GM12878 (cell line): Measurements from ENCODE around the gene TOLLIP. TPM values are rescaled to one million over a fixed set of nuclear protein-coding genes. Genes with fewer than 3 reads are reported as not detected.

Source experiments
- ATAC-seq: fragments of 200-7000 bp; cut with Tn5 transposase; 3 replicates; pipeline ENCODE4 v1.9.1; 2020; ENCODE audit warnings: mild to moderate bottlenecking, moderate library complexity
- BruUV-seq: library from RNA; stranded (reverse); fragments of 400-500 nt; replicated peaks from 2 replicates; lab custom pipeline; 2021; lab: Mats Ljungman, UMichigan
- CTCF ChIA-PET: fragments of 300-600 bp; sonication (Branson Sonifier 250); formaldehyde crosslinking; extraction: SDS; loops from one replicate; lab custom pipeline; 2021; ENCODE audit warnings: inconsistent platforms; lab: Yijun Ruan, JAX
- POLR2A ChIA-PET: fragments of 350-600 bp; formaldehyde crosslinking; extraction: SDS; loops from one replicate; lab custom pipeline; 2021; ENCODE audit warnings: inconsistent platforms; lab: Charles Lee
- RAD21 ChIA-PET: fragments of 300-600 bp; sonication (Branson Sonifier 250); formaldehyde crosslinking; loops from one replicate; lab custom pipeline; 2023; ENCODE audit warnings: antibody characterized with exemption; ENCODE audit not compliant: unreplicated experiment; lab: Charles Lee
- SMC1A ChIA-PET: fragments of 300-600 bp; sonication (Branson Sonifier 250); formaldehyde crosslinking; loops from one replicate; lab custom pipeline; 2023; ENCODE audit not compliant: unreplicated experiment, uncharacterized antibody; lab: Charles Lee
- DNase-seq: peaks from one replicate; pipeline ENCODE4 v3.0.0-alpha.2; 2011; ENCODE audit warnings: low read depth, low spot score
- FAIRE-seq: peaks from 3 replicates; lab custom pipeline; 2011; peaks lifted over from hg19 to GRCh38; lab: Jason Lieb, UNC
- H2AFZ ChIP-seq: 2 replicates; pipeline ENCODE4 v1.6.0; 2011; ENCODE audit warnings: low read depth, low read length, control low read depth; ENCODE audit not compliant: control insufficient read depth
- H3K27ac ChIP-seq: 2 replicates; pipeline ENCODE4 v1.5.1; 2011; ENCODE audit warnings: control low read depth; ENCODE audit not compliant: control insufficient read depth, insufficient read depth
- H3K27me3 ChIP-seq, 2 experiments: replicated peaks in 1 of 2; 2 replicates each; pipeline versions ENCODE4 v1.6.0 to v1.6.1; 2011; ENCODE audit warnings: low read length in 1 of 2; ENCODE audit not compliant: control insufficient read depth in 2 of 2, insufficient read depth in 2 of 2
- H3K36me3 ChIP-seq, 2 experiments: 2 replicates each; pipeline ENCODE4 v1.5.1; 2011; ENCODE audit warnings: low read length in 1 of 2; ENCODE audit not compliant: control insufficient read depth in 2 of 2, insufficient read depth in 2 of 2
- H3K4me1 ChIP-seq: 2 replicates; pipeline ENCODE4 v1.6.1; 2011; ENCODE audit warnings: mild to moderate bottlenecking, low read length, moderate library complexity, mixed read lengths; ENCODE audit not compliant: control insufficient read depth, insufficient read depth
- H3K4me2 ChIP-seq: 2 replicates; pipeline ENCODE4 v1.6.0; 2011; ENCODE audit warnings: control low read depth; ENCODE audit not compliant: control insufficient read depth, insufficient read depth
- H3K4me3 ChIP-seq: fragments of 200-600 bp; sonication (generic); 2 replicates; pipeline ENCODE4 v1.5.1; 2016
- H3K79me2 ChIP-seq: 2 replicates; pipeline ENCODE4 v1.6.0; 2011; ENCODE audit warnings: low read length; ENCODE audit not compliant: control insufficient read depth, insufficient read depth
- H3K9ac ChIP-seq: 2 replicates; pipeline ENCODE4 v1.8.0; 2011; ENCODE audit warnings: low read length, control low read depth, mixed read lengths; ENCODE audit not compliant: control insufficient read depth, insufficient read depth
- H3K9me3 ChIP-seq: replicated peaks from 3 replicates; pipeline ENCODE4 v1.5.1; 2011; ENCODE audit warnings: mild to moderate bottlenecking, low read length; ENCODE audit not compliant: control insufficient read depth, insufficient read depth
- H4K20me1 ChIP-seq: 2 replicates; pipeline ENCODE4 v1.6.0; 2011; ENCODE audit not compliant: control insufficient read depth, insufficient read depth
- CEBPB ChIP-seq, 2 experiments: fragments of 150-350 bp in 1 of 2; IDR thresholded peaks; 2 replicates each; pipeline ENCODE4 v1.6.1; 2012 to 2014; ENCODE audit warnings: low read depth in 2 of 2, low read length in 2 of 2, borderline replicate concordance in 1 of 2, inconsistent platforms in 1 of 2
- ELK1 ChIP-seq: IDR thresholded peaks from 2 replicates; pipeline ENCODE4 v1.6.1; 2012; ENCODE audit warnings: low read depth, low read length, improper control_type of control experiment
- MEF2B ChIP-seq: fragments of 450-650 bp; IDR thresholded peaks from 2 replicates; pipeline ENCODE4 v1.6.1; 2018; ENCODE audit warnings: mild to moderate bottlenecking, moderate library complexity; ENCODE audit not compliant: partially characterized antibody, poor library complexity, severe bottlenecking
- NFXL1 ChIP-seq: fragments of 450-650 bp; IDR thresholded peaks from 2 replicates; pipeline ENCODE4 v1.6.1; 2017; ENCODE audit warnings: antibody characterized with exemption, mild to moderate bottlenecking, borderline replicate concordance
- PAX5 ChIP-seq: IDR thresholded peaks from 2 replicates; pipeline ENCODE4 v1.6.1; 2011; ENCODE audit warnings: low read depth, low read length, borderline replicate concordance
- PBX3 ChIP-seq: IDR thresholded peaks from 2 replicates; pipeline ENCODE4 v1.6.1; 2011; ENCODE audit warnings: mild to moderate bottlenecking, low read depth, low read length, moderate library complexity; ENCODE audit not compliant: insufficient replicate concordance
- RB1 ChIP-seq: fragments of 450-650 bp; formaldehyde crosslinking; IDR thresholded peaks from 2 replicates; pipeline ENCODE4 v1.6.1; 2017; ENCODE audit warnings: mild to moderate bottlenecking, borderline replicate concordance
- REST ChIP-seq: IDR thresholded peaks from 2 replicates; pipeline ENCODE4 v1.6.1; 2012; ENCODE audit warnings: mild to moderate bottlenecking, low read depth, low read length
- TCF3 ChIP-seq: IDR thresholded peaks from 2 replicates; pipeline ENCODE4 v1.6.1; 2012; ENCODE audit warnings: low read depth, mild to moderate bottlenecking, low read length, borderline replicate concordance; ENCODE audit not compliant: insufficient read depth
- ZBED1 ChIP-seq: IDR thresholded peaks from 2 replicates; pipeline ENCODE4 v1.6.1; 2016; ENCODE audit warnings: borderline replicate concordance
- WGBS: methylation state at CpG from one replicate; pipeline ENCODE4 v1.1.6; 2016; ENCODE audit warnings: low lambda C conversion rate; ENCODE audit not compliant: insufficient replicate concordance, insufficient coverage; ENCODE audit errors: missing lambda C conversion rate; 5-methylcytosine and 5-hydroxymethylcytosine counted together
- in situ Hi-C: fragments of 300-500 bp; cut with MboI; formaldehyde crosslinking; loops from 9 replicates; pipeline ENCODE4 v1.14.3; 2018; ENCODE audit warnings: mixed read lengths
- intact Hi-C: fragments of 100-400 bp; cut with micrococcal nuclease; formaldehyde crosslinking; loops from one replicate; pipeline ENCODE4 v1.14.2; 2022; ENCODE audit not compliant: unreplicated experiment
- polyA plus RNA-seq, 11 experiments: library from polyadenylated mRNA; depleted of rRNA in 4 of 11; unstranded in 6 of 11; stranded (reverse) in 5 of 11; fragments of >200 nt; fragmentation: Nextera tagmentation in 4 of 11; fragmentation: Illumina TruSeq in 1 of 11; extraction: Ambion mirVana in 4 of 11; extraction: Trizol in 1 of 11; gene quantifications; 1 replicate in 1 of 11; 2 replicates in 10 of 11; pipeline versions ENCODE4 v1.2.1 to v1.2.3, GENCODE V29; 2011 to 2016; ENCODE audit warnings: inconsistent platforms in 2 of 11, missing spikeins in 2 of 11, low read depth in 1 of 11
- total RNA-seq, 4 experiments: library from RNA; depleted of rRNA in 3 of 4; stranded (reverse); fragments of >200 nt in 3 of 4; fragmentation: Illumina TruSeq in 1 of 4; extraction: Trizol in 1 of 4; gene quantifications; 2 replicates each; pipeline versions ENCODE4 v1.2.1 to v1.2.3, GENCODE V29; 2013 to 2021
- TF ChIP-seq, protein P1 (sequence below): fragments of 150-350 bp; IDR thresholded peaks from 2 replicates; pipeline ENCODE4 v1.6.1; 2016; ENCODE audit warnings: low read depth, low read length

The TOLLIP gene
- total and polyA plus RNA-seq, 10 of the 15 experiments (the other 5 are each of a cell fraction or from before 2014, with no cell fraction given) = 0.47 to 39.5 (median 21.6) TPM

DNA sequence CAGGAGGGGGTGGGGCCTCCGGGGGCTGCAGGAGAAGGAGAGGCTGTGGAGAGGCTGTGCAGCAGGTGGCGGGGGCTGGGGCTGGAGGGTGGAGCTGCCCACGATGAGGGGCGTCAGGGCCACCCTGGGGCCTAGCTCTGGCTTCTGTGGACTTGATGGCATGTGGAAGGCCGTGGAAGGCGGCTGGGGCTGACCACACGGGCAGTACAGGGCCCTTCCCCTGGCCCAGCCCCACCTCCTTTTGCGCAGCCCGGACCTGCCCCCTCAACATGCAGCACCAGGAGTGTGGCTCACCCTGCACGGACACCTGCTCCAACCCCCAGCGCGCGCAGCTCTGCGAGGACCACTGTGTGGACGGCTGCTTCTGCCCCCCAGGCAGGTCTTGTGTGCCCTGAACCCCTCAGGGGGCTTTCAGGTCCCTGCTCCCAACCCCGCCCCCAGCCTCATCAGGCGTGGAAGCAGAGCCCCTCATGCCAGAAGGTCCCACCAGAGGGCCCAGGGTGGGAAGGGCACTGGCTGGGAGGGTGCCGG is 80.4 kb downstream of the TOLLIP start:
- in situ Hi-C loops = no loop called here
- Histone ChIP-seq H3K9me3 (no peaks in the 10 kb centered on the region), H3K27me3 (no peaks in the 10 kb centered on the region), H2AFZ (no peak overlapping the region), H3K4me3 (no peak overlapping the region), H3K4me2 (no peak overlapping the region), H3K79me2 (no peaks in the 10 kb centered on the region), H3K9ac (no peak overlapping the region), H3K27ac (no peak overlapping the region), H3K4me1 (no peaks in the 10 kb centered on the region), H3K36me3 (no peaks in the 10 kb centered on the region), H4K20me1 (no peaks in the 10 kb centered on the region)
- 60% methylated on average over 16 of the region's 18 CpGs for WGBS
- ATAC-seq (no peak), DNase-seq (no peak), FAIRE-seq (no peak)
- TF ChIP-seq PAX5 (no peak), ZBED1 (no peak), TCF3 (no peak), MEF2B (no peak), CEBPB (IDR thresholded peaks at IDR 0.05; ENCODE audit: borderline replicate concordance in 1 of 2, low read depth in 2 of 2, low read length in 2 of 2) (no peak), RB1 (no peak), NFXL1 (no peak), PBX3 (no peak), REST (no peak), ELK1 (no peak)
- TF ChIP-seq, protein P1, sequence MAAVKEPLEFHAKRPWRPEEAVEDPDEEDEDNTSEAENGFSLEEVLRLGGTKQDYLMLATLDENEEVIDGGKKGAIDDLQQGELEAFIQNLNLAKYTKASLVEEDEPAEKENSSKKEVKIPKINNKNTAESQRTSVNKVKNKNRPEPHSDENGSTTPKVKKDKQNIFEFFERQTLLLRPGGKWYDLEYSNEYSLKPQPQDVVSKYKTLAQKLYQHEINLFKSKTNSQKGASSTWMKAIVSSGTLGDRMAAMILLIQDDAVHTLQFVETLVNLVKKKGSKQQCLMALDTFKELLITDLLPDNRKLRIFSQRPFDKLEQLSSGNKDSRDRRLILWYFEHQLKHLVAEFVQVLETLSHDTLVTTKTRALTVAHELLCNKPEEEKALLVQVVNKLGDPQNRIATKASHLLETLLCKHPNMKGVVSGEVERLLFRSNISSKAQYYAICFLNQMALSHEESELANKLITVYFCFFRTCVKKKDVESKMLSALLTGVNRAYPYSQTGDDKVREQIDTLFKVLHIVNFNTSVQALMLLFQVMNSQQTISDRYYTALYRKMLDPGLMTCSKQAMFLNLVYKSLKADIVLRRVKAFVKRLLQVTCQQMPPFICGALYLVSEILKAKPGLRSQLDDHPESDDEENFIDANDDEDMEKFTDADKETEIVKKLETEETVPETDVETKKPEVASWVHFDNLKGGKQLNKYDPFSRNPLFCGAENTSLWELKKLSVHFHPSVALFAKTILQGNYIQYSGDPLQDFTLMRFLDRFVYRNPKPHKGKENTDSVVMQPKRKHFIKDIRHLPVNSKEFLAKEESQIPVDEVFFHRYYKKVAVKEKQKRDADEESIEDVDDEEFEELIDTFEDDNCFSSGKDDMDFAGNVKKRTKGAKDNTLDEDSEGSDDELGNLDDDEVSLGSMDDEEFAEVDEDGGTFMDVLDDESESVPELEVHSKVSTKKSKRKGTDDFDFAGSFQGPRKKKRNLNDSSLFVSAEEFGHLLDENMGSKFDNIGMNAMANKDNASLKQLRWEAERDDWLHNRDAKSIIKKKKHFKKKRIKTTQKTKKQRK = no peak
- ChIA-PET RAD21 (no interaction called here), POLR2A (no interaction called here), CTCF (no interaction called here), SMC1A (no interaction called here)
- intact Hi-C loops = no loop called here
- no TSS peak for BruUV-seq
